GM19452 (cell line): ENCODE results near the gene SMKR1.
"Not testable (repeated sequence)": the region's sequence is repeated elsewhere in the genome, so short reads cannot be mapped to it uniquely, and the experiment has no call there.

Experiments used
- ATAC-seq: cut with Tn5 transposase; IDR thresholded peaks from one replicate; pipeline ENCODE4 v1.9.1; 2021; ENCODE audit not compliant: unreplicated experiment

Gene SMKR1

GRCh38 chr7:129524405-129524804 is 22.1 kb downstream of the SMKR1 start:
- not testable (repeated sequence) for ATAC-seq

- no peak for ATAC-seq
Measured at GRCh38 chr7:129525225-129525862, 23.0 kb downstream of the SMKR1 start.

GRCh38 chr7:129529643-129530042 is 27.3 kb downstream of the SMKR1 start:
- no peak for ATAC-seq

- no peak for ATAC-seq
Measured at GRCh38 chr7:129530795-129531391, 28.6 kb downstream of the SMKR1 start.

GRCh38 chr7:129531721-129532120 is 29.4 kb downstream of the SMKR1 start:
- no peak for ATAC-seq

- ATAC-seq = no peak
Measured at GRCh38 chr7:129532375-129532774, 30.0 kb downstream of the SMKR1 start.

GRCh38 chr7:129534558-129535274 is 32.4 kb downstream of the SMKR1 start:
- ATAC-seq = not testable (repeated sequence)

GRCh38 chr7:129535896-129536295 is 33.6 kb downstream of the SMKR1 start:
- no peak for ATAC-seq

- ATAC-seq = no peak
Measured at GRCh38 chr7:129536323-129536722, 34.0 kb downstream of the SMKR1 start.

GRCh38 chr7:129538790-129539189 is 36.5 kb downstream of the SMKR1 start:
- no peak for ATAC-seq

- no peak for ATAC-seq
Measured at GRCh38 chr7:129540340-129540739, 38.0 kb downstream of the SMKR1 start.

GRCh38 chr7:129544700-129545099 is 42.4 kb downstream of the SMKR1 start:
- no peak for ATAC-seq

GRCh38 chr7:129550693-129551360 is 48.5 kb downstream of the SMKR1 start:
- ATAC-seq = no peak

GRCh38 chr7:129553899-129554461 is 51.6 kb downstream of the SMKR1 start:
- no peak for ATAC-seq

GRCh38 chr7:129556607-129557133 is 54.3 kb downstream of the SMKR1 start:
- no peak for ATAC-seq

- no peak for ATAC-seq
Measured at GRCh38 chr7:129557686-129558481, 55.6 kb downstream of the SMKR1 start.

GRCh38 chr7:129559564-129559963 is 57.2 kb downstream of the SMKR1 start:
- ATAC-seq = no peak

GRCh38 chr7:129560831-129561230 is 58.5 kb downstream of the SMKR1 start:
- ATAC-seq = no peak

GRCh38 chr7:129561677-129562359 is 59.5 kb downstream of the SMKR1 start:
- no peak for ATAC-seq
